ENCODE measurements around the gene ANKRD13B.

DNA sequence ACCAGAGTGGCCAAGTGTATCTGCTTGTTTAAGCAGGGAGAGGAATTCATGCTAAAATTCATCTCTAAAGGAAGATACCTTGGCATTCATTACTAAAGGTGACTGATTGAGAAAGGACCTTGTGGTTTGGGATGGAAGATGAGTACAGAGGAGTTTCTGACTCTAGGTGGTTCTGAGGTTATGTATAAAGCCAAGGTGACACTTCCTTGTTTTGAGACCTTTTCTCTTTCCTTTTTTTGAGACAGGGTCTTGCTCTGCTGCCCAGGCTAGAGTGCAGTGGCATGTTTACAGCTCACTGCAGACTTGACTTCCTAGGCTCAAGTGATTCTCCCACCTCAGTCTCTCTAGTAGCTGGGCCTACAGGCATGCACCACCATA, 35.2 kb upstream of the ANKRD13B start:
- TF ChIP-seq, protein P1, sequence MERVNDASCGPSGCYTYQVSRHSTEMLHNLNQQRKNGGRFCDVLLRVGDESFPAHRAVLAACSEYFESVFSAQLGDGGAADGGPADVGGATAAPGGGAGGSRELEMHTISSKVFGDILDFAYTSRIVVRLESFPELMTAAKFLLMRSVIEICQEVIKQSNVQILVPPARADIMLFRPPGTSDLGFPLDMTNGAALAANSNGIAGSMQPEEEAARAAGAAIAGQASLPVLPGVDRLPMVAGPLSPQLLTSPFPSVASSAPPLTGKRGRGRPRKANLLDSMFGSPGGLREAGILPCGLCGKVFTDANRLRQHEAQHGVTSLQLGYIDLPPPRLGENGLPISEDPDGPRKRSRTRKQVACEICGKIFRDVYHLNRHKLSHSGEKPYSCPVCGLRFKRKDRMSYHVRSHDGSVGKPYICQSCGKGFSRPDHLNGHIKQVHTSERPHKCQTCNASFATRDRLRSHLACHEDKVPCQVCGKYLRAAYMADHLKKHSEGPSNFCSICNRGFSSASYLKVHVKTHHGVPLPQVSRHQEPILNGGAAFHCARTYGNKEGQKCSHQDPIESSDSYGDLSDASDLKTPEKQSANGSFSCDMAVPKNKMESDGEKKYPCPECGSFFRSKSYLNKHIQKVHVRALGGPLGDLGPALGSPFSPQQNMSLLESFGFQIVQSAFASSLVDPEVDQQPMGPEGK (CRISPR knock-in tag; IDR thresholded peaks at IDR 0.05; ENCODE audit: borderline replicate concordance) = no peak
- TF ChIP-seq POU6F1 (CRISPR knock-in tag; IDR thresholded peaks at IDR 0.05; ENCODE audit: borderline replicate concordance, low read depth) (no peak), ZFP30 (CRISPR knock-in tag; IDR thresholded peaks at IDR 0.05) (no peak), TSHZ2 (CRISPR knock-in tag; IDR thresholded peaks at IDR 0.05) (no peak), ZNF8 (CRISPR knock-in tag; IDR thresholded peaks at IDR 0.05) (no peak), TCF4 (CRISPR knock-in tag; IDR thresholded peaks at IDR 0.05; ENCODE audit: borderline replicate concordance) (no peak), ARNTL (CRISPR knock-in tag; IDR thresholded peaks at IDR 0.05; ENCODE audit: borderline replicate concordance, low read depth) (no peak), ZFP3 (CRISPR knock-in tag; IDR thresholded peaks at IDR 0.05) (no peak)

All from SK-N-SH treated with all-trans-retinoic acid at 6 μM for 48 hours (cell line).